H9 (cell line): ENCODE measurements around the gene CLPX. TPM values are rescaled to one million over a fixed set of nuclear protein-coding genes. Genes with fewer than 3 reads are reported as not detected.

Source experiments
- DNase-seq: peaks from one replicate; pipeline ENCODE4 v3.0.0-alpha.2; 2017
- H2AFZ ChIP-seq: one replicate; pipeline ENCODE4 v1.6.1; 2013; ENCODE audit warnings: mild to moderate bottlenecking, low read length, control low read depth, moderate library complexity
- H2AK5ac ChIP-seq: 2 replicates; pipeline ENCODE4 v1.6.1; 2013; ENCODE audit warnings: low read length, control low read depth, mixed read lengths; ENCODE audit not compliant: insufficient read length
- H2BK120ac ChIP-seq: one replicate; pipeline ENCODE4 v1.6.1; 2013; ENCODE audit warnings: low read depth, mild to moderate bottlenecking, low read length, control low read depth, inconsistent platforms; ENCODE audit not compliant: poor library complexity, severe bottlenecking
- H2BK12ac ChIP-seq: 2 replicates; pipeline ENCODE4 v1.6.1; 2013; ENCODE audit warnings: low read length, control low read depth, mixed read lengths, low read depth; ENCODE audit not compliant: insufficient read length
- H2BK15ac ChIP-seq: 2 replicates; pipeline ENCODE4 v1.6.1; 2013; ENCODE audit warnings: low read depth, low read length, control low read depth
- H2BK20ac ChIP-seq: one replicate; pipeline ENCODE4 v1.6.1; 2013; ENCODE audit warnings: low read depth, mild to moderate bottlenecking, low read length, control low read depth, inconsistent platforms; ENCODE audit not compliant: poor library complexity, severe bottlenecking
- H2BK5ac ChIP-seq: 2 replicates; pipeline ENCODE4 v1.6.1; 2013; ENCODE audit warnings: low read length, control low read depth, mixed read lengths; ENCODE audit not compliant: insufficient read length
- H3K14ac ChIP-seq: 2 replicates; pipeline ENCODE4 v1.6.1; 2013; ENCODE audit warnings: low read length, control low read depth; ENCODE audit not compliant: insufficient read depth
- H3K18ac ChIP-seq: 2 replicates; pipeline ENCODE4 v1.6.1; 2013; ENCODE audit warnings: low read depth, mild to moderate bottlenecking, mixed read lengths, low read length, control low read depth; ENCODE audit not compliant: insufficient read length
- H3K23ac ChIP-seq: 2 replicates; pipeline ENCODE4 v1.6.1; 2013; ENCODE audit warnings: low read length, control low read depth, mixed read lengths, low read depth; ENCODE audit not compliant: insufficient read length
- H3K23me2 ChIP-seq: 2 replicates; pipeline ENCODE4 v1.6.1; 2013; ENCODE audit warnings: low read depth, mild to moderate bottlenecking, mixed read lengths, low read length, control low read depth; ENCODE audit not compliant: insufficient read length, poor library complexity, severe bottlenecking
- H3K27ac ChIP-seq: 2 replicates; pipeline ENCODE4 v1.5.1; 2013; ENCODE audit warnings: low read length, control low read depth, mixed read lengths, low read depth; ENCODE audit not compliant: insufficient read length
- H3K27me3 ChIP-seq: 2 replicates; pipeline ENCODE4 v1.6.1; 2013; ENCODE audit warnings: low read length, control low read depth, inconsistent platforms; ENCODE audit not compliant: insufficient read depth
- H3K4ac ChIP-seq: 2 replicates; pipeline ENCODE4 v1.6.1; 2013; ENCODE audit warnings: low read depth, mild to moderate bottlenecking, control low read depth, inconsistent platforms, low read length, moderate library complexity
- H3K4me1 ChIP-seq: 2 replicates; pipeline ENCODE4 v1.6.1; 2013; ENCODE audit warnings: low read length, control low read depth, inconsistent platforms; ENCODE audit not compliant: insufficient read depth
- H3K4me2 ChIP-seq: 2 replicates; pipeline ENCODE4 v1.6.1; 2013; ENCODE audit warnings: low read length, control low read depth, mixed read lengths; ENCODE audit not compliant: insufficient read length, insufficient read depth
- H3K56ac ChIP-seq: 2 replicates; pipeline ENCODE4 v1.6.1; 2013; ENCODE audit warnings: low read depth, mild to moderate bottlenecking, mixed read lengths, low read length, control low read depth; ENCODE audit not compliant: insufficient read length
- H3K79me1 ChIP-seq: 2 replicates; pipeline ENCODE4 v1.6.1; 2013; ENCODE audit warnings: low read depth, mild to moderate bottlenecking, moderate library complexity, low read length, control low read depth, inconsistent platforms; ENCODE audit not compliant: insufficient read depth, poor library complexity, severe bottlenecking
- H3K79me2 ChIP-seq: 2 replicates; pipeline ENCODE4 v1.6.1; 2013; ENCODE audit warnings: low read length, control low read depth, inconsistent platforms; ENCODE audit not compliant: insufficient read depth
- H3K9ac ChIP-seq: 2 replicates; pipeline ENCODE4 v1.6.1; 2013; ENCODE audit warnings: low read length, control low read depth, mixed read lengths; ENCODE audit not compliant: insufficient read length; ENCODE audit errors: extremely low read depth
- H3K9me3 ChIP-seq: one replicate; pipeline ENCODE4 v1.6.1; 2013; ENCODE audit warnings: low read depth, low read length, inconsistent platforms; ENCODE audit not compliant: control insufficient read depth
- H3T11ph ChIP-seq: one replicate; pipeline ENCODE4 v1.6.1; 2013; ENCODE audit warnings: mild to moderate bottlenecking, low read length, control low read depth, inconsistent platforms
- H4K20me1 ChIP-seq: one replicate; pipeline ENCODE4 v1.6.1; 2013; ENCODE audit not compliant: control insufficient read depth, insufficient read length, insufficient read depth
- H4K5ac ChIP-seq: 2 replicates; pipeline ENCODE4 v1.6.1; 2013; ENCODE audit warnings: low read depth, mild to moderate bottlenecking, mixed read lengths, low read length, control low read depth; ENCODE audit not compliant: insufficient read length
- H4K8ac ChIP-seq: replicated peaks from 2 replicates; pipeline ENCODE4 v1.6.1; 2013; ENCODE audit warnings: low read length, control low read depth, mixed read lengths, low read depth; ENCODE audit not compliant: insufficient read length
- H4K91ac ChIP-seq: 2 replicates; pipeline ENCODE4 v1.6.1; 2013; ENCODE audit warnings: low read depth, mild to moderate bottlenecking, moderate library complexity, mixed read lengths, low read length, control low read depth; ENCODE audit not compliant: insufficient read length
- H3K27ac Mint-ChIP-seq, 3 experiments: 2 replicates in 2 of 3; 3 replicates in 1 of 3; pipeline ENCODE4 v1.8.0; 2020 to 2021; ENCODE audit warnings: mixed read lengths in 3 of 3, mild to moderate bottlenecking in 1 of 3, moderate library complexity in 1 of 3
- H3K27me3 Mint-ChIP-seq: 2 replicates; pipeline ENCODE4 v1.8.0; 2021; ENCODE audit warnings: low read depth, mild to moderate bottlenecking, moderate library complexity, mixed read lengths
- H3K36me3 Mint-ChIP-seq, 3 experiments: 2 replicates in 2 of 3; 3 replicates in 1 of 3; pipeline ENCODE4 v1.8.0; 2020 to 2021; ENCODE audit warnings: low read depth in 3 of 3, mixed read lengths in 3 of 3; ENCODE audit not compliant: insufficient read depth in 1 of 3
- H3K4me1 Mint-ChIP-seq, 2 experiments: 2 replicates each; pipeline ENCODE4 v1.8.0; 2020; ENCODE audit warnings: mixed read lengths in 2 of 2
- H3K4me3 Mint-ChIP-seq, 2 experiments: 2 replicates in 1 of 2; 3 replicates in 1 of 2; pipeline ENCODE4 v1.8.0; 2020 to 2021; ENCODE audit warnings: mild to moderate bottlenecking in 2 of 2, mixed read lengths in 2 of 2, moderate library complexity in 1 of 2
- H3K9me3 Mint-ChIP-seq, 2 experiments: 2 replicates in 1 of 2; 3 replicates in 1 of 2; pipeline ENCODE4 v1.8.0; 2020; ENCODE audit warnings: mild to moderate bottlenecking in 2 of 2, mixed read lengths in 2 of 2, moderate library complexity in 1 of 2
- WGBS: extraction: QIAGEN DNeasy Blood & Tissue Kit; methylation state at CpG from one replicate; pipeline ENCODE4 v1.1.7; 2013; ENCODE audit warnings: missing lambda C conversion rate, low lambda C conversion rate, mixed read lengths; ENCODE audit not compliant: insufficient read length; ENCODE audit errors: extremely low coverage; 5-methylcytosine and 5-hydroxymethylcytosine counted together
- total RNA-seq: library from RNA; stranded (reverse); gene quantifications from 2 replicates; pipeline ENCODE4 v1.2.1, GENCODE V29; 2021
- TF ChIP-seq, protein P1 (sequence below): fragments of 200-600 bp; sonication (generic); conservative IDR thresholded peaks from 3 replicates; pipeline ENCODE4 v1.8.0; 2021; ENCODE audit warnings: antibody characterized with exemption, mild to moderate bottlenecking

The CLPX gene
- total RNA-seq, 1 experiment from 2014 or later: 55.8 TPM

- no peaks in the 10 kb centered on the region for H4K20me1 ChIP-seq
- H3K9me3 ChIP-seq: no peaks in the 10 kb centered on the region
- H3K36me3 Mint-ChIP-seq: peaks cover 16 to 49% (median 27%) of the 10 kb centered on the region in 3 experiments; a peak in 6 of 7 replicates
- no peak within 1 kb of the TSS for H2AK5ac ChIP-seq
- no peak within 1 kb of the TSS for H3K56ac ChIP-seq
- H3K4me2 ChIP-seq: no peak within 1 kb of the TSS
- H4K8ac ChIP-seq: no peak within 1 kb of the TSS
- no peak within 1 kb of the TSS for H3K27ac ChIP-seq
- no peak within 1 kb of the TSS for H3K4me3 Mint-ChIP-seq
- H4K91ac ChIP-seq: no peak within 1 kb of the TSS
- H3K23me2 ChIP-seq: no peaks in the 10 kb centered on the region
- no peak within 1 kb of the TSS for H3K23ac ChIP-seq
- DNase-seq: no peak
- no peak within 1 kb of the TSS for H2BK20ac ChIP-seq
- H3K9ac ChIP-seq: no peak within 1 kb of the TSS
- no peaks in the 10 kb centered on the region for H3K4me1 ChIP-seq
- no peak within 1 kb of the TSS for H2BK12ac ChIP-seq
- H3T11ph ChIP-seq: no peak within 1 kb of the TSS
- H3K27ac Mint-ChIP-seq: no peak within 1 kb of the TSS
- peaks cover 2% of the 10 kb centered on the region in 2 experiments; a peak in 1 of 4 replicates for H3K4me1 Mint-ChIP-seq
- H2AFZ ChIP-seq: no peak within 1 kb of the TSS
- H2BK120ac ChIP-seq: no peak within 1 kb of the TSS
- no peak within 1 kb of the TSS for H3K14ac ChIP-seq
- H3K27me3 Mint-ChIP-seq: no peaks in the 10 kb centered on the region
- no peaks in the 10 kb centered on the region for H3K79me2 ChIP-seq
- no peak within 1 kb of the TSS for H3K18ac ChIP-seq
- no CpG with 5 or more reads among the region's 2 CpGs for WGBS
- H3K4ac ChIP-seq: no peak within 1 kb of the TSS
- H3K27me3 ChIP-seq: no peaks in the 10 kb centered on the region
- H3K79me1 ChIP-seq: no peaks in the 10 kb centered on the region
- TF ChIP-seq, protein P1, sequence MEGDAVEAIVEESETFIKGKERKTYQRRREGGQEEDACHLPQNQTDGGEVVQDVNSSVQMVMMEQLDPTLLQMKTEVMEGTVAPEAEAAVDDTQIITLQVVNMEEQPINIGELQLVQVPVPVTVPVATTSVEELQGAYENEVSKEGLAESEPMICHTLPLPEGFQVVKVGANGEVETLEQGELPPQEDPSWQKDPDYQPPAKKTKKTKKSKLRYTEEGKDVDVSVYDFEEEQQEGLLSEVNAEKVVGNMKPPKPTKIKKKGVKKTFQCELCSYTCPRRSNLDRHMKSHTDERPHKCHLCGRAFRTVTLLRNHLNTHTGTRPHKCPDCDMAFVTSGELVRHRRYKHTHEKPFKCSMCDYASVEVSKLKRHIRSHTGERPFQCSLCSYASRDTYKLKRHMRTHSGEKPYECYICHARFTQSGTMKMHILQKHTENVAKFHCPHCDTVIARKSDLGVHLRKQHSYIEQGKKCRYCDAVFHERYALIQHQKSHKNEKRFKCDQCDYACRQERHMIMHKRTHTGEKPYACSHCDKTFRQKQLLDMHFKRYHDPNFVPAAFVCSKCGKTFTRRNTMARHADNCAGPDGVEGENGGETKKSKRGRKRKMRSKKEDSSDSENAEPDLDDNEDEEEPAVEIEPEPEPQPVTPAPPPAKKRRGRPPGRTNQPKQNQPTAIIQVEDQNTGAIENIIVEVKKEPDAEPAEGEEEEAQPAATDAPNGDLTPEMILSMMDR: no peak
- H2BK15ac ChIP-seq: no peak within 1 kb of the TSS
- no peak within 1 kb of the TSS for H2BK5ac ChIP-seq
- no peaks in the 10 kb centered on the region; a peak in 1 of 5 replicates for H3K9me3 Mint-ChIP-seq
- no peak within 1 kb of the TSS for H4K5ac ChIP-seq
Observed at GRCh38 chr15:65115086-65115485, 70.1 kb downstream of the CLPX start, which contains the start of gene UBAP1L. TSS of gene UBAP1L (minus strand) at chr15:65115200. CDS start at chr15:65106215, 8,985 bp downstream.
